Mononuclear cell (primary cell): ENCODE data around the gene FUT3. TPM values are rescaled to one million over a fixed set of nuclear protein-coding genes. Genes with fewer than 3 reads are reported as not detected.

Experiments used
- H3K27me3 ChIP-seq: 2 replicates; pipeline ENCODE4 v1.6.0; 2011; ENCODE audit warnings: low read length, control low read depth; ENCODE audit not compliant: insufficient read depth
- H3K4me1 ChIP-seq: 2 replicates; pipeline ENCODE4 v1.5.1; 2011; ENCODE audit warnings: mild to moderate bottlenecking, low read length, control low read depth; ENCODE audit not compliant: insufficient read depth
- H3K4me3 ChIP-seq: 2 replicates; pipeline ENCODE4 v1.5.1; 2011; ENCODE audit warnings: mild to moderate bottlenecking, low read length, moderate library complexity
- H3K9me3 ChIP-seq: 2 replicates; pipeline ENCODE4 v1.5.1; 2011; ENCODE audit warnings: low read depth, mild to moderate bottlenecking, control low read depth, low read length
- total RNA-seq: library from RNA; depleted of rRNA; stranded (reverse); fragments of >200 nt; gene quantifications from one replicate; pipeline ENCODE4 v1.2.3, GENCODE V29; 2012

Gene FUT3
- total RNA-seq, 1 donor: 0.21 TPM

DNA sequence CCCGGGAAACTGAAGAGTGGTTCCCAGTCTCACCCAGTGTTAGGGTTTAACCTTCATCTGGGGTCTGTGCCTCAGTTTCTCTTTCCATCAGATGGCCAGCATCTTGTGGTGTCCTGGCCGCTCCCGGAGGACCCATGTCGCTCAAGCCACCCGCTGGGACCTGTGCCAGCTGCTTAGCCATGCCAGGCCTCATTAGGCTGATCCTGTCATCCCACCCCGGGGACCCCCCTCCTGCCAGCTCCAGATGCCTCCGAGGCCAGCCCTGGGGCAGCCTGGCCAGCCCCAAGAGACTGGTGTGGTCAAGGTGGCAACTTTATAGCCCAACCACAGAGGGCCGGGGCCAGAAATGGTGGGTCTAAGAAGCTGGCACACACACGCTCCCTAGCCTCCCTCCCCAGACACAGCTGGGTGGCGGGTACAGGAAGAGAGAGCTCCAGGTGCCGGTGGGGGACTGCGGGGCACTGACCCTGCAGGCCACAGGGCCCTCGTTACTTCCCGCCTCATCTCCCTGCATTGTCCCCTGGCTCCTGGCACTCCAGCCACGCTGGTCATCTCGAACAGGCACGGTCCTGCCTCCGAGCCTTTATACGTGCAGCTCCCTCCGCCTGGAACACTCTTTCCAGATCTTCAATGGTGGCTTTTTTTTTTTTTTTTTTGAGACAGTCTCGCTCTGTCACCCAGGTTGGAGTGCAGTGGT, 43.0 kb downstream of the FUT3 start:
- peaks cover 9% of the 10 kb centered on the region for H3K27me3 ChIP-seq
- no peak overlapping the region for H3K4me3 ChIP-seq
- no peaks in the 10 kb centered on the region for H3K9me3 ChIP-seq
- H3K4me1 ChIP-seq: peaks cover 14% of the 10 kb centered on the region

DNA sequence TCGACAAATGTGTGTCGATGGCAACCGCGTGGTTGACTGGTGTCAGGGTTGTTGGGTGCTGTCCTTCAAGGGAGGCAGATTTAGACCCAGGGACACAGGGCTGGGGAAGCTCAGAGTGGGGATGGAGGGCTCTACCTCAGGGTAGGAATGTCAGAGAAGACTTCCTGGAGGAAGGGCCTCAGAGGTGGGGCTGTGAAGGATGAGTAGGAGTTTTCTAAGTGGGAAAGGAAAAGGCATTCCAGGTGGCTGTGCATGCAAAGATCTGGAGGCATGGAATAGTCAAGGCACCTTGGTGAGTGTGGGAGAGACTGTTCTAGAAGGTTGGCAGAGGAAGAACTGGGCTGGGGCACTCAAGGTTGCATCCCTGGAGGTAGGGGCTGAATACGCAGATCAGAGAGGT, 44.3 kb downstream of the FUT3 start:
- peaks cover 11% of the 10 kb centered on the region for H3K27me3 ChIP-seq
- no peaks in the 10 kb centered on the region for H3K9me3 ChIP-seq
- no peak overlapping the region for H3K4me3 ChIP-seq
- H3K4me1 ChIP-seq: peaks cover 16% of the 10 kb centered on the region

DNA sequence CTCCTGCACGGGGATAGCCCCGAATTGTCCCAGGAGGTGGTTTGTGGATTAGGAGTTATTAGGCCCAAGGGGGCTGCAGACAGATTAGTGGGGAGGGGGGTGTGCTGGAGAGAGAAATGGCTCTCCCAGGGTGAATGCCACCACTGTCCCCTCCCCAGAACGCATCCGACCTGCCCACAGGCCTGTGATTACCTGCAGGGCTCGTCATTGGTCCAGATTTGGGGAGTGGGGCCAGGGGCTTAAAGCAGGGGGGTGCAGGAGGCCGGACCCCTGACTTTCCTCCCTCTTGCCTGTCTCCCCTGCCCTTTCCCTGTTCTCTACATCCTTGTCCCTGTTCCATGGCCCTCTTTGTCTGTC, 45.1 kb downstream of the FUT3 start:
- Histone ChIP-seq H3K27me3 (peaks cover 17% of the 10 kb centered on the region), H3K4me1 (peaks cover 16% of the 10 kb centered on the region), H3K9me3 (no peaks in the 10 kb centered on the region), H3K4me3 (no peak overlapping the region)

DNA sequence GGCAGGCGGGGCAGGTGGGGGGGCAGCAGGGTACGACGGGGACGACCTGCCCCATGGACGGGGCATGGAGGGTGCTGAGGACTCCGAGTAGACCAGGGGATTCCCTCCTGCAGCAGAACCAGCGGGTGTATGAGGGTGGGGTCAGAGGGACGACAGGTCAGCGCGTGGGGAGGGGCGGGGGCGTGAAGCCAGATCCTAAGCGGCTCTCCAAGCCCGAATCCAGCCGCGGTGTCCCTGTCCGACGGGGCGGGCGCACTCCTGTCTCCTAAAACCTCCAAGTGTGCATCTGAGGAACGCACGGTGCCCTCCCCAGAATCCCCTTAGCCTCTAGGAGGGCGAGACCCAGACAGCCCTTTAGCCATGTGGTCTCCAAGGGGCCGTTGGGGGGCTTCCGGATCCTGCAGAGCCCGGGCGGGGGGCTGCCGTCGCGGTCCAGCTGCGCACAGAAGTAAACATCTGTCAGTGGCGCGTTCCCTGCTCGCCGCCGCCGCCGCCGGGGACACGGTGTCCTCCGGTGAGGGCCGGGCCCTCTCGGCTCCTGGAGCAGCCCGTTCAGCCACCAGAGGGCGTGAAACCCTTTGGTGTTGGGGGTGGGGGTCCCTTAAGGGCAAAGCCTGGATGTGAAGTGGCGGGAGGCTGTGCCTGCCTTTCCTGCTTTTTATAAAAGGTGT, 45.7 kb downstream of the FUT3 start:
- Histone ChIP-seq H3K4me1 (peaks cover 16% of the 10 kb centered on the region), H3K4me3 (no peak overlapping the region), H3K9me3 (no peaks in the 10 kb centered on the region), H3K27me3 (peaks cover 17% of the 10 kb centered on the region)

DNA sequence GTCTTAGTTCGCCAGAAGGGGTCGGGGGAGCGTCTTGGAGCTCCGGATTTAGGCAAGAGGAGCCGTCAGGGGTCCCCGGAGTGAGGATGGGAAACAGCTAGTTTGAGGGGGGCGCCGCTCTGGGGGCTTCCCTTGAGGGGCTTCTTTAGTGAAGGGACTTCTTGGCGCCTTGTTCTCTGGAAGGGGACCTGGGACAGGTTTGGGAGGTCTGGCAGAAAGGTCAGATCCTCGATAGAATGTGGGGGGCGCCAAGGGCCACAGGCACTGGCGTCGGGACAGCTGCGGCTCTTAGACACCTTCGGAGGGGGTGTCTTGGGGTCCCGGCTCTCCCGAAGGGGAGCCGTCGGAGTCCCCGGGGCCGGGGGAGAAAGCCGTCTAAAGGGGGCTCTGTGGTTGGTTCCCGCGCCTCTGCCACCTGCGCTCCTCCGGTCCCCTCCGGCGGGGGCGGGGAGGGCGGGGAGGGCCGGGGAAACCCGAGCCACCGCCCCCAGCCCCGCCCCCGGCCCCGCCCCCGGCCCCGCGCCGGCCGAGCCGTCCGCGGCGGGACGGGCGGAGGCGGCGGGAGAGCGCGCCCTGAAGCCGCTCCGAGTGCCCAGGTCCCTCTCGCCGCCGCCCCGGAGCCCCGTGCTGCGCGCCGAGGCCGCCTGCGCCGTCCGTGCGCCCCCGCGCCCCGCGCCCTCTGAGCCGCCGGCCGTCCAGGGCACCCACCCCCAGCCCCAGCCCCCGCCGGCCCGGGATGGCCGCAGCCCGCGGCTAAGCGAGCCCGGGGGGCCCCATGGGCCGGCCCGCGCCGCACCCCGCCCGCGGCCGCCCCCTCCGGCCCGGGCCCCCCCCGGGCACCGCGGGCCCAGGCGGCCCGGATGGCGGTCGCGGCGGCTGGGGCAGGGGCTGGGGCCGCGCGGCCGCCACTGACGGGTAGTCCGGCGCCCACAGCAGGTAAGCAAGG, 46.5 kb downstream of the FUT3 start, which contains the start of gene NRTN:
NRTN (plus strand) TSS at position 552 of the 946 bp plus-strand sequence. CDS start 19,099 bp downstream, outside the sequence.
- Histone ChIP-seq H3K4me3 (no peak within 1 kb of the TSS), H3K27me3 (peaks cover 17% of the 10 kb centered on the region)

DNA sequence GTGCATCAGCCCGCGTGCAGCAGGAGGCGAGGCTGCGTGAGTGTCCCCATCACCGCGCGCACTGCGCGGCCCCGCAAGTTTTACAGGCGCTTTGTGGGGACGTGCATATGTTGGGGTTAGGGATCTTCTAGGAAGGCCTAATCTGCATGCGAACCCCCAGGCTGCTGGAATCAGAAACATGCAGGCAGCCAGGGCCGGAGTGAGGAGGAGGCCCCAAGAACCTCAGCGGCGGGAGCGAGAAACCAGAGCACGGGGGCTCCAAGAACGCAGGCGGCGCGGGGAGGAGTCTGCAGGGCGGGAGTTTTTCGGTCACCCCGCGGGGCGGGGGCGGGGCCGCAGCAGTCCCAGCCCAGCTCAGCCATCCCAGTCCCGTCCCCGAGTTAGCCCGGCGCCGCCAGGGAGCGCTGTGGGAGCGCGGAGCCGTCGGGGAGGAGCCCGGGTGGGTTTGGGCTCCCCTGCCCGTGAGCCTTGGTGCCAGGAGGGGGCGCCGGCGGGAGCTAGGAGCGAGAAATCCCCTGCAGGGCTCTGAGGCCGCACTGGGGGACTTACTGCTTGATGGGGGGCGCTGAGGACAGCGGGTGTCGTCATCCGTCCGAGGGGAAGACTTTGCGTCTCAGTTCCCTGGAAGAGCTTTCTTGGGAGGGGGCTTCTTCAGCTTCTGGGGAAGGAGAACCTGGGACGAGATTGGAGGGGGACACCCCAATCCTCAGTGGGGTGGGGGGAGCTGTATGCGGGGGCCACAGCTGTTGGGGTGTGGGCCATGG, 47.3 kb downstream of the FUT3 start:
- no peaks in the 10 kb centered on the region for H3K9me3 ChIP-seq
- peaks cover 16% of the 10 kb centered on the region for H3K4me1 ChIP-seq
- H3K4me3 ChIP-seq: no peak overlapping the region
- H3K27me3 ChIP-seq: peaks cover 17% of the 10 kb centered on the region

More for the DNA sequence above, 46.5 kb downstream of the FUT3 start, which contains the start of gene NRTN:
- no peaks in the 10 kb centered on the region for H3K9me3 ChIP-seq
- H3K4me1 ChIP-seq: peaks cover 16% of the 10 kb centered on the region

DNA sequence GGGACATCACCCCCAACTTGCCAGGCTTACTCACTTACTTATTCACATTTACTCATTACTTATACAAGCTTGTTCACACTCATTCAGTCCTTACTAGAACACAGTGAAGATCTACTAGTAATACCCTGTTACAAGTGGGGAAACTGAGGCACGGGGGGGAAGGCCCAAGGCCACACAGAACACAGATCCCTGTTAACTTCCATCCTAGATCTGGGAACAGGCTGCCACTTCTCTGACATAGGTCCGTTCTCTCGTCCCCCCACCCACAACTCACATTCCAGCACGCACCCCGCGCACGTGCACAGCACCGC, 47.9 kb downstream of the FUT3 start:
- H3K27me3 ChIP-seq: peaks cover 17% of the 10 kb centered on the region
- no peaks in the 10 kb centered on the region for H3K9me3 ChIP-seq
- peaks cover 16% of the 10 kb centered on the region for H3K4me1 ChIP-seq
- H3K4me3 ChIP-seq: no peak overlapping the region

DNA sequence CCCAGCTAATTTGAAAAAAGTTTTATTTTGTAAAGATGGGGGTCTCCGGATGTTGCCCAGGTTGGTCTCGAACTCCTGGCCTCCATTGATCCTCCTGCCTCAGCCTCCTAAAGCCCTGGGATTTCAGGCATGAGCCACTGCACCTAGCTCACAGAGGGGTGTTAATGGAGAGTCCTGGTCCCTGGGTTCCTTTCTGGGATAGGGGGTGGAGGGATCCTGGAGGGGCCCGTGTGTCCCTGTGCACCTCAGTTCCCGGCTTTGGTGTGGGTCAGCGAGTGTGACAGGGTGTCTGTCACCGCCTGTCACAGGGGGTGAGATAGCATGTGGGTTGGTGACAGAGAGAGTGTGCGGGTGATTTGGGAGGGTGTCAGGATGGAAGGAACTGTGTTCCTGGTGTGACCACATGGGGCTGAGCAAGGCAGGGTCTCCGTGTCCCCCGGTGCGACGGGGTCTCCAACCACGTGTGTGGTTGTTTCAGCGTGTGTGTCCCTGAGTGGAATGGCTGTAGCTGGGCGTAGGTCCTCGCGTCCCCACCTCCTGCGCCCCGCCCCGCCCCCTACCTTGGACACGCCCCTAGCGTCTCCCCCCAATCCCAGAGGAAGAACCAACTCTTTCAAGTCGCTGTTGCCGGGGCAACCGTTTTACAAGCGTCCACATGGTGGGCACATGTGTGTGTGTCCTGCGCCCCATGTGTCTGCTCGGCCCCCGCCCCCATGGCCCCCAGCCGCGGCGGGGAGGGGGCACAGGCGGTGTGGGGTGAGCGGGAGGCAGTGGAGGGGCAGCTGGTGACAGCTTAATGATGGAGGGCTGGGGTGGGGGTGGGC, 49.2 kb downstream of the FUT3 start:
- Histone ChIP-seq H3K4me3 (no peak overlapping the region), H3K4me1 (peaks cover 16% of the 10 kb centered on the region), H3K27me3 (peaks cover 17% of the 10 kb centered on the region), H3K9me3 (no peaks in the 10 kb centered on the region)

DNA sequence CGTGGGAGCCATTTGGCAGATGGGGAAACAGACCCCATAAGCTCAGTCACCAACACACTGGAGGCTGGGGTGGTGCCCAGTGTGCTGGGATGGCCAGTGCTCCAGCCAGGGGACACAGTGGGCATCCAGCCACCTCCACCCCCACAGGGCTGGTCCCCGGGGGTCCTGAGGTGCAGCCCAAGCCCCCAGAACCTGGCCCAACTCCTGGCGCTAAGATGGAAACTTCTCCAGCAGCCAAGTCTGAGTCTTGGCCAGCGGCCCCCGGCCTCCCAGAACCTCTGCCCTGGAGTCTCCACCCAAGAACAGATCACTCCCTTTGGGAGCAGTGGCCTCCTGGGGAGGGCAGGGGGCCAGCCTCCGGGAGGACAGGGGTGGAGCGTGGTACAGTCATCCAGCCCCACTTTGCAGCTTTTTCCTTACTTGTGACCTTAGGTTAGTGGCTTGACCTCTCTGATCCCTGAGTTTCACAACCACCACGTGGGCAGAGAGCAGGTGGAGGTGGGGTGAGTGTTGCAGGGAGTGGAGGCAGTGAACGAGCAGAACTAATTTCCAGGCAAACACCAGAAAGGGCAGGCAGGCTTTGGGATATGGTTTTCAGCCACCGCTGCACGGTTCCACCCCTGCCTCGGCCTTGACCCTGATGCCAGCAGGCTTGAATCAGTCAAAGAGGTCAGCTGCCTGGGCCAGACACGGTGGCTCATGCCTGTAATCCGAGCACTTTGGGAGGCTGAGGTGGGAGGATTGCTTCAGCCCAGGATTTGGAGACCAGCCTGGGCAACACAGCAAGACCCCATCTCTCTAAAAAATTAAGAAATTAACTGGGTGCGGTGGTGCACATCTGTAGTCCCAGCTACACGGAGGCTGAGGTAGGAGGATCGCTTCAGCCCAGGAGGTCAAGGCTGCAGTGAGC, 50.6 kb downstream of the FUT3 start:
- H3K9me3 ChIP-seq: no peaks in the 10 kb centered on the region
- H3K4me1 ChIP-seq: peaks cover 16% of the 10 kb centered on the region
- H3K27me3 ChIP-seq: peaks cover 17% of the 10 kb centered on the region
- no peak overlapping the region for H3K4me3 ChIP-seq

DNA sequence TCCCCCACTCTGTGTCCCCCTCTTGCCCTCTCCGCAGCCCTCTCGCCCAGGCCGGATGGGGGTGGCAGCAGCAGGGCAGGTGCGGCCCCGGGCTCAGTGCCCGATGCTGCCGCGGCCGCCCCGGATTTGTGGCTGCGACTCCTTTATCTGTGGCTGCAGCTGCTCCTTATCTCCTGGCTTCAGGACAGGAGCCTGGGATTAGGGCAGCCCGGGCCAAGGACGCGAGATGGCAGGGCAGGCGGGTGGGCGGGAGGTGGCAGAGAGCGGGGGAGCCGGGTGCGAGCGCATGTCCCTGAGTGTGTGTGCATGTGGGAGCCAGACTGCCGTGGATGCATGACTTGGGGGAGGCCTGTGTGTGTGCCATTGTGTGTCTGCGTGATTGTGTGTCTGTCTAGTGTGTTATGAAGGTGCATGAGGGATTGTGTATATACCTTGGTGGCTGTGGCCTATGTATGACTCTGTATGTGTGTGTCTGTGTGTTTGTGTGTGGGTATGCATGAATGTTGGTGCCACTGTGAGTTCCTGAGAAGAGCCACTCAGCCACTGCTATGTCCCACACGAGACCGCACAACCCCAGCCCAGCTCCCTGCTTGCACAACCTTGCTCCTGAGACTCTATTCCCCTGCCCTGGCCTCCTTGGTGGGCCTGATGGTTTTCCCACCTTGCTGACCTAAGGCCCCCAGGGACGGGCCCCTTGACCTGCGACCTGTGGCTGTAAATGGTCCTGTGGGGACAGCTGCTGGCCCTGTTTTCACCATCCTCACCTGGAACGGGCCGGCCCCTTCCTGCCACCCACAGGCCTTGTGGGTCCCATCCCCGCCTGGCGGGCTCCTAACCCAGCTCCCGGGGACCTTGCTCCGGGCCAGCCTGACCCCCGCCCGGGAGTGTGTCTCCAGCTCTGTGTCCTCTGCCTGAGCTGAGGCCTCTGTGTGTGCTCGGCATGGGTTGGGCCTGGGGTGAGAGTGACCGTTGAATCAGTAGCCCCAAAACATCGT, 51.7 kb downstream of the FUT3 start:
- H3K4me1 ChIP-seq: peaks cover 14% of the 10 kb centered on the region
- H3K27me3 ChIP-seq: peaks cover 16% of the 10 kb centered on the region
- no peaks in the 10 kb centered on the region for H3K9me3 ChIP-seq
- no peak overlapping the region for H3K4me3 ChIP-seq

DNA sequence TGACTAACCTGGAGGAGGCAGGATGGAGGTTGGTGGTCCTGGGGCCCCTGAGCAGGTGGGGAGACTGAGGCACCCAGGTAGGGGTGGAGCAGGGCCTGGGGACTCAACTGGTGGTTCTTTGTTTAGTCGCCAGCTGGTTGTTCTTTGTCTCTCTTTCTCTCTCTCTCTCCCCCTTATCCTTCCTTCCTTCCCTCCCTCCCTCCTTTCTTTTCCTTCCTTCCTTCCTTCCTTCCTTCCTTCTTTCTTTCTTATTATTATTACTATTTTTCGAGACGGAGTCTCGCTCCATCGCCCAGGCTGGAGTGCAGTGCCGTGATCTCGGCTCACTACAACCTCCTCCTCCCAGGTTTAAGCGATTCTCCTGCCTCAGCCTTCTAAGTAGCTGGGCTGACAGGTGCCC, 53.0 kb downstream of the FUT3 start:
- no peak overlapping the region for H3K4me3 ChIP-seq
- no peaks in the 10 kb centered on the region for H3K9me3 ChIP-seq
- H3K4me1 ChIP-seq: peaks cover under 1% of the 10 kb centered on the region
- H3K27me3 ChIP-seq: peaks cover 7% of the 10 kb centered on the region

DNA sequence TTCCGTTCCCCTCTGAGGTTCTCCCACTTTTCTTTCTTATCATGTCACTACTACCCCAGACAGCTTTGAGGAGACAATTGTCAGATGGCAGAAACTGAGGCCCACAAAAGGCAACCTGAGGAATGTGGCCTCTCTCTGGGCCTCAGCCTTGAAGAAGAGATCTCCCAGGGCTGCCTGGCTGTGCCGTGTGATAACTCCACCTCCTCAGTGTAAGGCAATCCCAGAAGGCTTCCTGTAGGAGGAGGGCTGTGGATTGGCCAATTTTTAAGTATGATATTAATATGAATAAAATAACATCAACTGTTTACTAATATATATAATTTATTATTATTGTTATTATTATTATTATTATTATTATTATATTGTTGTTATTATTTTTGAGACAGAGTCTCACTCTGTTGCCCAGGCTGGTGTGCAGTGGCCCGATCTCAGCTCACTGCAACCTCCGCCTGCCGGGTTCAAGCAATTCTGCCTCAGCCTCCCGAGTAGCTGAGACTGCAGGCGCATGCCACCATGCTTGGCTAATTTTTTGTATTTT, 55.8 kb downstream of the FUT3 start:
- Histone ChIP-seq H3K27me3 (no peaks in the 10 kb centered on the region), H3K4me1 (peaks cover under 1% of the 10 kb centered on the region), H3K9me3 (no peaks in the 10 kb centered on the region), H3K4me3 (no peak overlapping the region)
